Esophagus squamous epithelium (tissue), 5 donors: ENCODE results near the gene KRT78. TPM values are rescaled to one million over a fixed set of nuclear protein-coding genes. Genes with fewer than 3 reads are reported as not detected.

ENCODE experiments used
- DNase-seq: peaks from one replicate; lab custom pipeline; 2025; lab: John Stamatoyannopoulos, UW
- H3K27ac ChIP-seq, 4 donors: fragments of 200-600 bp; sonication (generic); one replicate each; pipeline ENCODE4 v1.5.1; 2016 to 2019; ENCODE audit warnings: mild to moderate bottlenecking in 1 of 4
- H3K27me3 ChIP-seq, 4 donors: fragments of 200-600 bp; sonication (generic); 1 replicate in 3 of 4; 2 replicates in 1 of 4; pipeline versions ENCODE4 v1.5.1 to v1.6.0; 2017 to 2021; ENCODE audit warnings: antibody characterized with exemption in 1 of 4
- H3K36me3 ChIP-seq, 3 donors: fragments of 200-600 bp; sonication (generic); one replicate each; pipeline ENCODE4 v1.5.1; 2016 to 2019
- H3K4me1 ChIP-seq, 3 donors: fragments of 200-600 bp; sonication (generic); one replicate each; pipeline ENCODE4 v1.5.1; 2017 to 2019
- H3K4me3 ChIP-seq, 4 donors: fragments of 200-600 bp; sonication (generic); 1 replicate in 3 of 4; 2 replicates in 1 of 4; pipeline ENCODE4 v1.5.1; 2016 to 2019; ENCODE audit warnings: mild to moderate bottlenecking in 2 of 4, moderate library complexity in 1 of 4
- H3K9me3 ChIP-seq, 3 donors: fragments of 200-600 bp; sonication (generic); one replicate each; pipeline ENCODE4 v1.5.1; 2016 to 2019
- CTCF ChIP-seq, 6 experiments: fragments of 450-650 bp in 4 of 6; fragments of 200-600 bp in 2 of 6; sonication (generic) in 2 of 6; IDR thresholded peaks; one replicate each; pipeline ENCODE4 v1.5.1; 2016 to 2019; ENCODE audit warnings: antibody characterized with exemption in 6 of 6, mild to moderate bottlenecking in 4 of 6, moderate library complexity in 4 of 6
- POLR2A ChIP-seq, 4 donors: fragments of 450-650 bp; IDR thresholded peaks; one replicate each; pipeline ENCODE4 v1.6.1; 2017; ENCODE audit warnings: antibody characterized with exemption in 4 of 4, mild to moderate bottlenecking in 4 of 4, moderate library complexity in 3 of 4
- WGBS, 2 donors: methylation state at CpG; one replicate each; pipeline ENCODE4 v1.1.5; 2018; 5-methylcytosine and 5-hydroxymethylcytosine counted together
- intact Hi-C: fragments of 100-400 bp; cut with DNase I; formaldehyde crosslinking; loops from one replicate; pipeline ENCODE4 v1.15.0; 2022
- total RNA-seq, 4 donors: library from RNA; depleted of rRNA; stranded (reverse); fragments of >200 nt; gene quantifications; one replicate each; pipeline ENCODE4 v1.1.0, GENCODE V29; 2016
- donor health status: DM: yes; HTN: yes; CAD: no.

Gene KRT78
- total RNA-seq, 4 donors from 2014 or later, result 194 to 481 (median 307) TPM

GRCh38 chr12:52829986-52830770, 18.6 kb downstream of the KRT78 start:
- TF ChIP-seq POLR2A (IDR thresholded peaks at IDR 0.05) (no peak), CTCF (IDR thresholded peaks at IDR 0.05) (no peak)
- no peak for DNase-seq
- Histone ChIP-seq H3K27ac (no peak overlapping the region), H3K4me1 (no peaks in the 10 kb centered on the region), H3K27me3 (peaks cover 0 to 13% (median 0%) of the 10 kb centered on the region in 4 donors), H3K9me3 (no peaks in the 10 kb centered on the region), H3K4me3 (no peak overlapping the region), H3K36me3 (no peaks in the 10 kb centered on the region)
- intact Hi-C loops, result no loop called here
- WGBS, 2 donors, result 79 to 82% methylated on average over 5 to 8 of the region's 8 CpGs

- Histone ChIP-seq H3K9me3 (no peaks in the 10 kb centered on the region), H3K4me3 (no peak overlapping the region), H3K36me3 (no peaks in the 10 kb centered on the region), H3K27me3 (peaks cover 0 to 6% (median 0%) of the 10 kb centered on the region in 4 donors), H3K4me1 (no peaks in the 10 kb centered on the region), H3K27ac (no peak overlapping the region)
- intact Hi-C loops, result no loop called here
- 27 to 44% methylated on average over 2 of the region's 2 CpGs for WGBS, 2 donors
- no peak for TF ChIP-seq POLR2A (IDR thresholded peaks at IDR 0.05)
- DNase-seq, result no peak
Observed at GRCh38 chr12:52828591-52829021, 20.2 kb downstream of the KRT78 start.

GRCh38 chr12:52828156-52828555, 20.6 kb downstream of the KRT78 start:
- H3K36me3 ChIP-seq, result no peaks in the 10 kb centered on the region
- intact Hi-C loops, result no loop called here
- TF ChIP-seq CTCF (IDR thresholded peaks at IDR 0.05) (no peak), POLR2A (IDR thresholded peaks at IDR 0.05) (no peak)
- no peak overlapping the region for H3K4me3 ChIP-seq
- peaks cover 0 to 6% (median 0%) of the 10 kb centered on the region in 4 donors for H3K27me3 ChIP-seq
- no peak overlapping the region for H3K27ac ChIP-seq
- H3K4me1 ChIP-seq, result no peaks in the 10 kb centered on the region
- no peaks in the 10 kb centered on the region for H3K9me3 ChIP-seq
- DNase-seq, result no peak

GRCh38 chr12:52827499-52828090, 21.2 kb downstream of the KRT78 start:
- H3K9me3 ChIP-seq, result no peaks in the 10 kb centered on the region
- H3K27ac ChIP-seq, result no peak overlapping the region
- peaks cover 0 to 4% (median 0%) of the 10 kb centered on the region in 3 donors for H3K4me1 ChIP-seq
- WGBS, 2 donors, result 79 to 88% methylated on average over 6 of the region's 6 CpGs
- intact Hi-C loops, result no loop called here
- no peak overlapping the region for H3K4me3 ChIP-seq
- no peak for TF ChIP-seq POLR2A (IDR thresholded peaks at IDR 0.05)
- H3K27me3 ChIP-seq, result peaks cover 0 to 6% (median 0%) of the 10 kb centered on the region in 4 donors
- no peak for DNase-seq
- H3K36me3 ChIP-seq, result no peaks in the 10 kb centered on the region

- H3K27me3 ChIP-seq, result peaks cover 0 to 6% (median 0%) of the 10 kb centered on the region in 4 donors
- H3K27ac ChIP-seq, result no peak overlapping the region
- H3K9me3 ChIP-seq, result no peaks in the 10 kb centered on the region
- no peaks in the 10 kb centered on the region for H3K36me3 ChIP-seq
- peaks cover 0 to 12% (median 3%) of the 10 kb centered on the region in 3 donors for H3K4me1 ChIP-seq
- no peak for DNase-seq
- H3K4me3 ChIP-seq, result no peak overlapping the region
- intact Hi-C loops, result no loop called here
- TF ChIP-seq POLR2A (IDR thresholded peaks at IDR 0.05) (no peak), CTCF (IDR thresholded peaks at IDR 0.05) (no peak)
- 79 to 89% methylated on average over 8 to 11 of the region's 11 CpGs for WGBS, 2 donors
Observed at GRCh38 chr12:52826611-52827498, 21.9 kb downstream of the KRT78 start.
